ENCODE results near the gene GNG12.

GNG12 gene

GRCh38 chr1:67777440-67777839 is 55.8 kb downstream of the GNG12 start:
- no peak for DNase-seq

GRCh38 chr1:67777016-67777415 is 56.3 kb downstream of the GNG12 start:
- no peak for DNase-seq

GRCh38 chr1:67773462-67773861 is 59.8 kb downstream of the GNG12 start:
- no peak for DNase-seq

- no peak for DNase-seq
Observed at GRCh38 chr1:67771749-67772148, 61.5 kb downstream of the GNG12 start.

GRCh38 chr1:67771152-67771551 is 62.1 kb downstream of the GNG12 start:
- DNase-seq: no peak

- DNase-seq: no peak
Observed at GRCh38 chr1:67769633-67770256, 63.5 kb downstream of the GNG12 start.

- no peak for DNase-seq
Observed at GRCh38 chr1:67768480-67768879, 64.8 kb downstream of the GNG12 start.

GRCh38 chr1:67767103-67767782 is 66.0 kb downstream of the GNG12 start:
- DNase-seq: no peak

GRCh38 chr1:67766141-67766978 is 66.9 kb downstream of the GNG12 start:
- DNase-seq: peak; percentile 46 to 50

GRCh38 chr1:67764633-67765032 is 68.6 kb downstream of the GNG12 start:
- DNase-seq: no peak

GRCh38 chr1:67761730-67762129 is 71.5 kb downstream of the GNG12 start:
- DNase-seq: no peak

GRCh38 chr1:67761091-67761490 is 72.2 kb downstream of the GNG12 start:
- DNase-seq: no peak

GRCh38 chr1:67760030-67760821 is 73.0 kb downstream of the GNG12 start:
- peak; percentile 65 to 74 for DNase-seq

GRCh38 chr1:67759692-67760029 is 73.6 kb downstream of the GNG12 start:
- no peak for DNase-seq

- no peak for DNase-seq
Observed at GRCh38 chr1:67759066-67759465, 74.2 kb downstream of the GNG12 start.

- DNase-seq: no peak
Observed at GRCh38 chr1:67755619-67756018, 77.6 kb downstream of the GNG12 start.

GRCh38 chr1:67755160-67755559 is 78.1 kb downstream of the GNG12 start:
- DNase-seq: no peak

- DNase-seq: no peak
Observed at GRCh38 chr1:67754526-67754920, 78.7 kb downstream of the GNG12 start.

GRCh38 chr1:67753776-67754525 is 79.3 kb downstream of the GNG12 start:
- DNase-seq: peak in 1 of 2 donors; percentile 17

GRCh38 chr1:67752306-67752705 is 81.0 kb downstream of the GNG12 start:
- no peak for DNase-seq

GRCh38 chr1:67750691-67751054 is 82.6 kb downstream of the GNG12 start:
- no peak for DNase-seq
